ENCODE results near the gene VPS9D1.

The VPS9D1 gene

GRCh38 chr16:89744813-89745212 lies 24.1 kb upstream of the VPS9D1 start:
- no peak overlapping the region for H3K4me3 ChIP-seq (ENCODE audit: low read length)
- no peak overlapping the region for H3K4me2 ChIP-seq (ENCODE audit: low read length)
- no peaks in the 10 kb centered on the region for H3K27me3 ChIP-seq (ENCODE audit: control insufficient read depth, insufficient read depth, low read length)
- peaks cover 30% of the 10 kb centered on the region for H3K36me3 ChIP-seq (ENCODE audit: insufficient read depth, low read length)
- H3K9me3 ChIP-seq (replicated peaks; ENCODE audit: low read length) = no peaks in the 10 kb centered on the region
- no peaks in the 10 kb centered on the region for H3K4me1 ChIP-seq (ENCODE audit: control insufficient read depth, insufficient read depth, low read length)
- H3K9ac ChIP-seq (ENCODE audit: low read depth, low read length) = no peak overlapping the region

GRCh38 chr16:89742948-89743347 lies 22.2 kb upstream of the VPS9D1 start:
- H3K4me1 ChIP-seq (ENCODE audit: control insufficient read depth, insufficient read depth, low read length) = no peaks in the 10 kb centered on the region
- H3K4me3 ChIP-seq (ENCODE audit: low read length) = no peak overlapping the region
- H3K27me3 ChIP-seq (ENCODE audit: control insufficient read depth, insufficient read depth, low read length) = no peaks in the 10 kb centered on the region
- H3K36me3 ChIP-seq (ENCODE audit: insufficient read depth, low read length) = peaks cover 39% of the 10 kb centered on the region
- H3K9me3 ChIP-seq (replicated peaks; ENCODE audit: low read length) = no peaks in the 10 kb centered on the region
- no peak overlapping the region for H3K4me2 ChIP-seq (ENCODE audit: low read length)
- no peak overlapping the region for H3K9ac ChIP-seq (ENCODE audit: low read depth, low read length)

- Histone ChIP-seq H3K27me3 (ENCODE audit: control insufficient read depth, insufficient read depth, low read length) (no peaks in the 10 kb centered on the region), H3K4me2 (ENCODE audit: low read length) (no peak overlapping the region), H3K9me3 (replicated peaks; ENCODE audit: low read length) (no peaks in the 10 kb centered on the region), H3K9ac (ENCODE audit: low read depth, low read length) (no peak overlapping the region), H3K36me3 (ENCODE audit: insufficient read depth, low read length) (peaks cover 47% of the 10 kb centered on the region), H3K4me3 (ENCODE audit: low read length) (no peak overlapping the region), H3K4me1 (ENCODE audit: control insufficient read depth, insufficient read depth, low read length) (no peaks in the 10 kb centered on the region)
Observed at GRCh38 chr16:89741342-89742014, 20.8 kb upstream of the VPS9D1 start.

GRCh38 chr16:89739383-89739782 lies 18.7 kb upstream of the VPS9D1 start:
- Histone ChIP-seq H3K4me2 (ENCODE audit: low read length) (no peak overlapping the region), H3K27me3 (ENCODE audit: control insufficient read depth, insufficient read depth, low read length) (no peaks in the 10 kb centered on the region), H3K36me3 (ENCODE audit: insufficient read depth, low read length) (peaks cover 54% of the 10 kb centered on the region), H3K4me1 (ENCODE audit: control insufficient read depth, insufficient read depth, low read length) (no peaks in the 10 kb centered on the region), H3K9ac (ENCODE audit: low read depth, low read length) (no peak overlapping the region), H3K4me3 (ENCODE audit: low read length) (no peak overlapping the region), H3K9me3 (replicated peaks; ENCODE audit: low read length) (no peaks in the 10 kb centered on the region)

DNA sequence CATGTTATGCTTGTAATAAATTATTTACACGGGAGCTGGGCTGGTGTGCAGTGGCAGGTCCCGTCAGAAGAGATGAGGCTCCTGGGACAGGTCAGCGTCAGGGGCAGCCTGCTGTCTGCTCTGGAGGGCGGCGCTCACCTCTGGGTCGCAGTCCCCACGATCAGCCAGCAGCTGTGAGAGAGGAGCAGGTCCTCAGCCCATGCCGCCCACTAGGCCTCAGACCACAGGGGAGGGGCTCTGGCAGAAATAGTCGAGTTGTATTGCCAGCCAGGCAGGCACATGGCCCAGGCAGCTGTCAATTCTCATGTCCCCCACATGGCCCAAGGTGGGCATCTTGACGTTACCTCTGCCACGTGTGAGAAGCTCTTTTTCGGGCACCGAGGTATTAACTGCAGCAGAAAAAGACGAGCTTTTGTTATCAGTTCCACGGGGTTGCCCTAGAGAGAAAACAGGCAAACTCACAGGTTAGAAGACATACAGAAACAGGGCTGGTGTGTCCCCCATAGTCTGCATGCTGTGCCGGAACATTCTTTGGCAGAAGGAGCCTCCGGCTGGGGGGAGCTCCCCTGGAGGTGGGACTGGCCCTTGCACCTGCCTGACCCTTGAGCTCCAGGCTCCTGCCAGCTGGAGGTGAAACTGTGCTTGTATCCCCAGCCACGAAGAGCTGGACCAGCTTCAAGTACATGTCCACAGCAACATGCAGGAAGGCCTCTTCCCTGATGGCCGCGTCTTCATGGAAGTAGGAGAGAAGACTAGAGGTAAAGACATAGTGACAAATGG lies 18.0 kb upstream of the VPS9D1 start:
- Histone ChIP-seq H3K4me1 (ENCODE audit: control insufficient read depth, insufficient read depth, low read length) (no peaks in the 10 kb centered on the region), H3K9me3 (replicated peaks; ENCODE audit: low read length) (no peaks in the 10 kb centered on the region), H3K4me3 (ENCODE audit: low read length) (no peak overlapping the region), H3K4me2 (ENCODE audit: low read length) (no peak overlapping the region), H3K9ac (ENCODE audit: low read depth, low read length) (no peak overlapping the region), H3K36me3 (ENCODE audit: insufficient read depth, low read length) (peaks cover 55% of the 10 kb centered on the region), H3K27me3 (ENCODE audit: control insufficient read depth, insufficient read depth, low read length) (no peaks in the 10 kb centered on the region)

DNA sequence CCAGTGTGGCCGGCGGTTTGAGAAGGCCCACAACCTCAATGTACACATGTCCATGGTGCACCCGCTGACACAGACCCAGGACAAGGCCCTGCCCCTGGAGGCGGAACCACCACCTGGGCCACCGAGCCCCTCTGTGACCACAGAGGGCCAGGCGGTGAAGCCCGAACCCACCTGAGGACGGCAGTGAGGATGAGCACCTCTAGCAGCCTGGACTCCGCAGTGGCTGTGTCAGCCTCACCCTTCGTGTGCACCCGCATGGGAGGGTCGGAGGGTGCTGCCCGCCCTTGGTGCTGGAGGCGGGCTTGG lies 17.3 kb upstream of the VPS9D1 start:
- no peaks in the 10 kb centered on the region for H3K9me3 ChIP-seq (replicated peaks; ENCODE audit: low read length)
- no peak overlapping the region for H3K9ac ChIP-seq (ENCODE audit: low read depth, low read length)
- H3K36me3 ChIP-seq (ENCODE audit: insufficient read depth, low read length) = peaks cover 62% of the 10 kb centered on the region
- H3K4me1 ChIP-seq (ENCODE audit: control insufficient read depth, insufficient read depth, low read length) = no peaks in the 10 kb centered on the region
- H3K4me2 ChIP-seq (ENCODE audit: low read length) = no peak overlapping the region
- H3K27me3 ChIP-seq (ENCODE audit: control insufficient read depth, insufficient read depth, low read length) = no peaks in the 10 kb centered on the region
- H3K4me3 ChIP-seq (ENCODE audit: low read length) = no peak overlapping the region

DNA sequence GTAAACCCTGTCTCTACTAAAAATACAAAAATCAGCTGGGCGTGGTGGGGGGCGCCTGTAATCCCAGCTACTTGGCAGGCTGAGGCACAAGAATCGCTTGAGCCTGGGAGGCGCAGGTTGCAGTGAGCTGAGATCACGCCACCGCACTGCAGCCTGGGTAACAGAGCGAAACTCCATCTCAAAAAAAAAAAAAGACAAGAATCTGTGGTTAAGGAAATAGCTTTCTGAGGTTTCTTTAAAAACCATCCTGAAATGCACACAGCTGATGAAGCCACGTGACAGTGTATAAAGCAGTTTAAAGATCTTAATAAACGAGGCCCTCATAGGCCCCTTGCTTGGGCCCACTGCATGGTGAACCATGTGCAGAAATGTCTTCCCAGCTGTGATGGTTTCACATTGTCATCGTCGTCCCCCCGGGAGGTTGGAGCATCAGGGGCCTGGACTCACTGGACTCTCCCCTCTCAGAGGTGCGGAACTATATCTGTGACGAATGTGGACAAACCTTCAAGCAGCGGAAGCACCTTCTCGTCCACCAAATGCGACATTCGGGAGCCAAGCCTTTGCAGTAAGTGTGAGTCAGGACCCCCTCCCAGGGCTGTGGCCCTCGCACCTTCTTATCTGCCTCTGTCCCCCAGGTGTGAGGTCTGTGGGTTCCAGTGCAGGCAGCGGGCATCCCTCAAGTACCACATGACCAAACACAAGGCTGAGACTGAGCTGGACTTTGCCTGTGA lies 16.8 kb upstream of the VPS9D1 start:
- Histone ChIP-seq H3K36me3 (ENCODE audit: insufficient read depth, low read length) (peaks cover 67% of the 10 kb centered on the region), H3K9ac (ENCODE audit: low read depth, low read length) (no peak overlapping the region), H3K4me3 (ENCODE audit: low read length) (no peak overlapping the region), H3K4me1 (ENCODE audit: control insufficient read depth, insufficient read depth, low read length) (no peaks in the 10 kb centered on the region), H3K9me3 (replicated peaks; ENCODE audit: low read length) (no peaks in the 10 kb centered on the region), H3K4me2 (ENCODE audit: low read length) (no peak overlapping the region), H3K27me3 (ENCODE audit: control insufficient read depth, insufficient read depth, low read length) (no peaks in the 10 kb centered on the region)

GRCh38 chr16:89736554-89736953 lies 15.9 kb upstream of the VPS9D1 start:
- no peak overlapping the region for H3K9ac ChIP-seq (ENCODE audit: low read depth, low read length)
- H3K4me1 ChIP-seq (ENCODE audit: control insufficient read depth, insufficient read depth, low read length) = no peaks in the 10 kb centered on the region
- no peak overlapping the region for H3K4me2 ChIP-seq (ENCODE audit: low read length)
- H3K27me3 ChIP-seq (ENCODE audit: control insufficient read depth, insufficient read depth, low read length) = no peaks in the 10 kb centered on the region
- H3K36me3 ChIP-seq (ENCODE audit: insufficient read depth, low read length) = peaks cover 74% of the 10 kb centered on the region
- no peaks in the 10 kb centered on the region for H3K9me3 ChIP-seq (replicated peaks; ENCODE audit: low read length)
- H3K4me3 ChIP-seq (ENCODE audit: low read length) = no peak overlapping the region

GRCh38 chr16:89733792-89734191 lies 13.1 kb upstream of the VPS9D1 start:
- peaks cover 80% of the 10 kb centered on the region for H3K36me3 ChIP-seq (ENCODE audit: insufficient read depth, low read length)
- H3K4me2 ChIP-seq (ENCODE audit: low read length) = no peak overlapping the region
- no peak overlapping the region for H3K4me3 ChIP-seq (ENCODE audit: low read length)
- H3K9me3 ChIP-seq (replicated peaks; ENCODE audit: low read length) = no peaks in the 10 kb centered on the region
- H3K27me3 ChIP-seq (ENCODE audit: control insufficient read depth, insufficient read depth, low read length) = no peaks in the 10 kb centered on the region
- no peaks in the 10 kb centered on the region for H3K4me1 ChIP-seq (ENCODE audit: control insufficient read depth, insufficient read depth, low read length)
- no peak overlapping the region for H3K9ac ChIP-seq (ENCODE audit: low read depth, low read length)

- Histone ChIP-seq H3K27me3 (ENCODE audit: control insufficient read depth, insufficient read depth, low read length) (no peaks in the 10 kb centered on the region), H3K4me1 (ENCODE audit: control insufficient read depth, insufficient read depth, low read length) (no peaks in the 10 kb centered on the region), H3K9ac (ENCODE audit: low read depth, low read length) (no peak overlapping the region), H3K4me3 (ENCODE audit: low read length) (no peak overlapping the region), H3K4me2 (ENCODE audit: low read length) (no peak overlapping the region), H3K36me3 (ENCODE audit: insufficient read depth, low read length) (peaks cover 77% of the 10 kb centered on the region), H3K9me3 (replicated peaks; ENCODE audit: low read length) (no peaks in the 10 kb centered on the region)
Observed at GRCh38 chr16:89733322-89733721, 12.6 kb upstream of the VPS9D1 start.

- H3K36me3 ChIP-seq (ENCODE audit: insufficient read depth, low read length) = peaks cover 75% of the 10 kb centered on the region
- no peaks in the 10 kb centered on the region for H3K4me1 ChIP-seq (ENCODE audit: control insufficient read depth, insufficient read depth, low read length)
- no peak overlapping the region for H3K4me2 ChIP-seq (ENCODE audit: low read length)
- H3K27me3 ChIP-seq (ENCODE audit: control insufficient read depth, insufficient read depth, low read length) = no peaks in the 10 kb centered on the region
- no peaks in the 10 kb centered on the region for H3K9me3 ChIP-seq (replicated peaks; ENCODE audit: low read length)
- no peak overlapping the region for H3K4me3 ChIP-seq (ENCODE audit: low read length)
- H3K9ac ChIP-seq (ENCODE audit: low read depth, low read length) = no peak overlapping the region
Observed at GRCh38 chr16:89732918-89733242, 12.2 kb upstream of the VPS9D1 start.

Measured in skeletal muscle satellite cell (primary cell).